Hepatocyte (in vitro differentiated cells): Measurements from ENCODE around the gene COL17A1. TPM values are rescaled to one million over a fixed set of nuclear protein-coding genes. Genes with fewer than 3 reads are reported as not detected.

ENCODE experiments used
- DNase-seq: peaks from one replicate; pipeline ENCODE4 v3.0.0-alpha.2; 2016; ENCODE audit warnings: low spot score
- H2AFZ ChIP-seq: fragments of 200-600 bp; sonication (generic); 2 replicates; pipeline ENCODE4 v1.6.0; 2016; ENCODE audit warnings: antibody characterized with exemption, mild to moderate bottlenecking
- H3K27ac ChIP-seq: fragments of 200-600 bp; sonication (generic); 2 replicates; pipeline ENCODE4 v1.5.1; 2016; ENCODE audit warnings: mild to moderate bottlenecking
- H3K27me3 ChIP-seq: fragments of 200-600 bp; sonication (generic); 2 replicates; pipeline ENCODE4 v1.6.1; 2016
- H3K36me3 ChIP-seq: fragments of 200-600 bp; sonication (generic); replicated peaks from 2 replicates; pipeline ENCODE4 v1.5.1; 2016; ENCODE audit warnings: low read depth; ENCODE audit not compliant: insufficient read depth
- H3K4me1 ChIP-seq: fragments of 200-600 bp; sonication (generic); 2 replicates; pipeline ENCODE4 v1.5.1; 2016; ENCODE audit warnings: mild to moderate bottlenecking, moderate library complexity; ENCODE audit not compliant: insufficient read depth
- H3K4me2 ChIP-seq: fragments of 200-600 bp; sonication (generic); 2 replicates; pipeline ENCODE4 v1.6.0; 2016
- H3K4me3 ChIP-seq: fragments of 200-600 bp; sonication (generic); 2 replicates; pipeline ENCODE4 v1.5.1; 2016; ENCODE audit warnings: mild to moderate bottlenecking
- H3K79me2 ChIP-seq: fragments of 200-600 bp; sonication (generic); 2 replicates; pipeline ENCODE4 v1.6.0; 2017; ENCODE audit warnings: mild to moderate bottlenecking
- H3K9me2 ChIP-seq: fragments of 200-600 bp; sonication (generic); replicated peaks from 2 replicates; pipeline ENCODE4 v1.6.0; 2017; ENCODE audit warnings: mild to moderate bottlenecking; ENCODE audit not compliant: insufficient read depth
- H3K9me3 ChIP-seq: fragments of 200-600 bp; sonication (generic); 2 replicates; pipeline ENCODE4 v1.5.1; 2016; ENCODE audit warnings: low read depth, mild to moderate bottlenecking
- H4K20me1 ChIP-seq: fragments of 200-600 bp; sonication (generic); 2 replicates; pipeline ENCODE4 v1.6.0; 2016; ENCODE audit warnings: mild to moderate bottlenecking; ENCODE audit not compliant: insufficient read depth, poor library complexity, severe bottlenecking
- CTCF ChIP-seq: fragments of 200-600 bp; sonication (generic); IDR thresholded peaks from 2 replicates; pipeline ENCODE4 v1.5.1; 2016; ENCODE audit warnings: antibody characterized with exemption, mild to moderate bottlenecking; ENCODE audit not compliant: poor library complexity
- EZH2 ChIP-seq: fragments of 200-600 bp; sonication (generic); IDR thresholded peaks from 2 replicates; pipeline ENCODE4 v1.6.1; 2016; ENCODE audit warnings: antibody characterized with exemption, mild to moderate bottlenecking, borderline replicate concordance
- EZH2phosphoT487 ChIP-seq: fragments of 200-600 bp; sonication (generic); IDR thresholded peaks from one replicate; pipeline ENCODE4 v1.6.1; 2018; ENCODE audit warnings: antibody characterized with exemption, mild to moderate bottlenecking, low read depth, moderate library complexity; ENCODE audit not compliant: unreplicated experiment, severe bottlenecking
- WGBS: methylation state at CpG from one replicate; pipeline ENCODE4 v1.1.6; 2016; ENCODE audit warnings: low lambda C conversion rate; ENCODE audit errors: missing lambda C conversion rate; 5-methylcytosine and 5-hydroxymethylcytosine counted together
- polyA plus RNA-seq: library from polyadenylated mRNA; unstranded; fragments of >200 nt; fragmentation: Nextera tagmentation; extraction: Ambion mirVana; gene quantifications from 2 replicates; pipeline ENCODE4 v1.2.1, GENCODE V29; 2016
- total RNA-seq: library from RNA; depleted of rRNA; stranded (reverse); fragments of >200 nt; gene quantifications from 2 replicates; pipeline ENCODE4 v1.2.3, GENCODE V29; 2014

COL17A1 gene
- total and polyA plus RNA-seq, 2 experiments from 2014 or later = 3.3 to 7.5 TPM

- TF ChIP-seq EZH2 (no peak), CTCF (no peak), EZH2phosphoT487 (no peak)
- no peak for DNase-seq
- no peak overlapping the region for H3K27ac ChIP-seq
These were observed 28.9 kb downstream of the COL17A1 start for GRCh38 chr10:104056619-104057273.

GRCh38 chr10:104054430-104054829 is 31.2 kb downstream of the COL17A1 start:
- H3K9me3 ChIP-seq = no peaks in the 10 kb centered on the region
- H3K79me2 ChIP-seq = no peaks in the 10 kb centered on the region
- 79% methylated on average over 8 of the region's 8 CpGs for WGBS
- peaks cover 6% of the 10 kb centered on the region for H3K4me1 ChIP-seq
- no peaks in the 10 kb centered on the region for H3K9me2 ChIP-seq
- H3K27me3 ChIP-seq = no peaks in the 10 kb centered on the region
- H3K4me2 ChIP-seq = no peak overlapping the region
- DNase-seq = no peak
- no peak overlapping the region for H3K4me3 ChIP-seq
- no peaks in the 10 kb centered on the region for H3K36me3 ChIP-seq
- TF ChIP-seq CTCF (no peak), EZH2phosphoT487 (no peak), EZH2 (no peak)
- no peaks in the 10 kb centered on the region for H4K20me1 ChIP-seq
- H3K27ac ChIP-seq = no peak overlapping the region
- H2AFZ ChIP-seq = no peak overlapping the region

More at GRCh38 chr10:104056619-104057273, 28.9 kb downstream of the COL17A1 start:
- Histone ChIP-seq H3K4me1 (peaks cover 6% of the 10 kb centered on the region), H3K4me3 (no peak overlapping the region), H2AFZ (no peak overlapping the region), H3K27me3 (no peaks in the 10 kb centered on the region), H3K9me2 (no peaks in the 10 kb centered on the region), H3K4me2 (no peak overlapping the region), H4K20me1 (no peaks in the 10 kb centered on the region), H3K36me3 (no peaks in the 10 kb centered on the region), H3K79me2 (no peaks in the 10 kb centered on the region), H3K9me3 (no peaks in the 10 kb centered on the region)
- WGBS = 94% methylated on average over 14 of the region's 14 CpGs

GRCh38 chr10:104053201-104053600 is 32.5 kb downstream of the COL17A1 start:
- 92% methylated on average over 4 of the region's 4 CpGs for WGBS
- H3K27ac ChIP-seq = peak overlapping the region; percentile 77

More at GRCh38 chr10:104053201-104053600, 32.5 kb downstream of the COL17A1 start:
- no peak overlapping the region for H2AFZ ChIP-seq
- no peaks in the 10 kb centered on the region for H3K9me2 ChIP-seq
- peaks cover 6% of the 10 kb centered on the region for H3K4me1 ChIP-seq
- no peaks in the 10 kb centered on the region for H3K36me3 ChIP-seq
- H3K4me2 ChIP-seq = no peak overlapping the region
- DNase-seq = no peak
- H3K4me3 ChIP-seq = no peak overlapping the region
- H3K9me3 ChIP-seq = no peaks in the 10 kb centered on the region
- no peaks in the 10 kb centered on the region for H3K79me2 ChIP-seq
- TF ChIP-seq EZH2phosphoT487 (no peak), EZH2 (no peak), CTCF (no peak)
- no peaks in the 10 kb centered on the region for H3K27me3 ChIP-seq
- no peaks in the 10 kb centered on the region for H4K20me1 ChIP-seq
